ENCODE results near the gene BNIPL.

BNIPL gene
- 0.85 to 3.3 (median 1.5) reads per million in 3 experiments for total RNA-seq

- DNase-seq = no peak
Observed at GRCh38 chr1:151036356-151036755, at the start of gene BNIPL. Gene BNIPL (plus strand): TSS chr1:151036586. CDS start chr1:151036726, 140 bp downstream.

- no peak for DNase-seq
Observed at GRCh38 chr1:150987924-150988323, 48.5 kb upstream of the BNIPL start.

- no peak for DNase-seq
Observed at GRCh38 chr1:150992626-150993025, 43.8 kb upstream of the BNIPL start.

- no peak for DNase-seq
Observed at GRCh38 chr1:150994248-150994647, 42.1 kb upstream of the BNIPL start.

- DNase-seq = no peak
Observed at GRCh38 chr1:150995460-150995859, 40.9 kb upstream of the BNIPL start.

- peak; percentile 33 for DNase-seq
Observed at GRCh38 chr1:150995896-150996295, 40.5 kb upstream of the BNIPL start.

GRCh38 chr1:150997126-150997872, 39.1 kb upstream of the BNIPL start:
- no peak for DNase-seq

GRCh38 chr1:150997949-150998348, 38.4 kb upstream of the BNIPL start:
- no peak for DNase-seq

GRCh38 chr1:150999051-150999674, 37.2 kb upstream of the BNIPL start:
- no peak for DNase-seq

- DNase-seq = no peak
Observed at GRCh38 chr1:150999926-151000325, 36.5 kb upstream of the BNIPL start.

GRCh38 chr1:151000408-151000807, 36.0 kb upstream of the BNIPL start:
- no peak for DNase-seq

- no peak for DNase-seq
Observed at GRCh38 chr1:151001602-151002001, 34.8 kb upstream of the BNIPL start.

- no peak for DNase-seq
Observed at GRCh38 chr1:151002051-151002450, 34.3 kb upstream of the BNIPL start.

GRCh38 chr1:151002611-151003010, 33.8 kb upstream of the BNIPL start:
- no peak for DNase-seq

GRCh38 chr1:151003180-151003579, 33.2 kb upstream of the BNIPL start:
- peak; percentile 34 for DNase-seq

- no peak for DNase-seq
Observed at GRCh38 chr1:151005729-151006319, 30.6 kb upstream of the BNIPL start.

- peak; percentile 31 for DNase-seq
Observed at GRCh38 chr1:151006327-151007052, 29.9 kb upstream of the BNIPL start, which contains the start of gene MINDY1. Gene MINDY1 (minus strand): TSS chr1:151006902. CDS start chr1:151002617, 4,285 bp downstream.

- DNase-seq = no peak
Observed at GRCh38 chr1:151007853-151008243, 28.5 kb upstream of the BNIPL start.

- DNase-seq = peak; percentile 96
Observed at GRCh38 chr1:151008244-151009205, 27.9 kb upstream of the BNIPL start, which contains the start of gene PRUNE1. Gene PRUNE1 (plus strand): TSS chr1:151008449. CDS start chr1:151008633, 184 bp downstream.

- no peak for DNase-seq
Observed at GRCh38 chr1:151009206-151009587, 27.2 kb upstream of the BNIPL start.

- DNase-seq = no peak
Observed at GRCh38 chr1:151009674-151010345, 26.6 kb upstream of the BNIPL start.

Measured in central memory CD4-positive, alpha-beta T cell (primary cell).